ENCODE results near the gene CYP24A1.

DNA sequence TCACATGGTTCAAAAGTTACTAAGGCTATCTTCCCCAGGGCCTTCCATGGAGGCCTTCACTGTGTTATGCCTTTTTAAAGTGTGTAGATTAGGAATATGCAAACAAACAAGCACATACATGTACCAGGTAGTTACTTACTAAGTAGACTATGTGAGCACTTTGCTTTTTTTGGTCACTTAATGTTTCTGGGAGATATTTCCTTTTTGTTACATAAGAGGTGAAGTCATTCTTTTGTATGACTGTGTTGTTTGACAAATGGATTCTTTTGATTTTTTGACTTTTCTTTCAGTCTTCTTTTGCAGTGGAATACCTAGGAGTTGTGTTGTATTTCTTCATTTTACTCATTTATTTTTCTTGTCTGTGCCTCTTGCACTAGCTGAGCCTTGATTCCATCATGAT, 63.7 kb downstream of the CYP24A1 start:
- TF ChIP-seq, protein P1, sequence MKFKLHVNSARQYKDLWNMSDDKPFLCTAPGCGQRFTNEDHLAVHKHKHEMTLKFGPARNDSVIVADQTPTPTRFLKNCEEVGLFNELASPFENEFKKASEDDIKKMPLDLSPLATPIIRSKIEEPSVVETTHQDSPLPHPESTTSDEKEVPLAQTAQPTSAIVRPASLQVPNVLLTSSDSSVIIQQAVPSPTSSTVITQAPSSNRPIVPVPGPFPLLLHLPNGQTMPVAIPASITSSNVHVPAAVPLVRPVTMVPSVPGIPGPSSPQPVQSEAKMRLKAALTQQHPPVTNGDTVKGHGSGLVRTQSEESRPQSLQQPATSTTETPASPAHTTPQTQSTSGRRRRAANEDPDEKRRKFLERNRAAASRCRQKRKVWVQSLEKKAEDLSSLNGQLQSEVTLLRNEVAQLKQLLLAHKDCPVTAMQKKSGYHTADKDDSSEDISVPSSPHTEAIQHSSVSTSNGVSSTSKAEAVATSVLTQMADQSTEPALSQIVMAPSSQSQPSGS (IDR thresholded peaks at IDR 0.05; ENCODE audit: low read length), result no peak
- TF ChIP-seq POLR2A (IDR thresholded peaks at IDR 0.05; ENCODE audit: control extremely low read depth in 1 of 2, low read depth in 2 of 2, low read length in 2 of 2) (no peak), JUND (IDR thresholded peaks at IDR 0.05; ENCODE audit: low read length) (no peak), EZH2 (IDR thresholded peaks at IDR 0.05; ENCODE audit: low read depth, low read length, severe bottlenecking) (no peak), KDM1A (IDR thresholded peaks at IDR 0.05; ENCODE audit: borderline replicate concordance, low read length) (no peak), CHD2 (IDR thresholded peaks at IDR 0.05; ENCODE audit: low read length) (no peak)
- TF ChIP-seq, protein P2, sequence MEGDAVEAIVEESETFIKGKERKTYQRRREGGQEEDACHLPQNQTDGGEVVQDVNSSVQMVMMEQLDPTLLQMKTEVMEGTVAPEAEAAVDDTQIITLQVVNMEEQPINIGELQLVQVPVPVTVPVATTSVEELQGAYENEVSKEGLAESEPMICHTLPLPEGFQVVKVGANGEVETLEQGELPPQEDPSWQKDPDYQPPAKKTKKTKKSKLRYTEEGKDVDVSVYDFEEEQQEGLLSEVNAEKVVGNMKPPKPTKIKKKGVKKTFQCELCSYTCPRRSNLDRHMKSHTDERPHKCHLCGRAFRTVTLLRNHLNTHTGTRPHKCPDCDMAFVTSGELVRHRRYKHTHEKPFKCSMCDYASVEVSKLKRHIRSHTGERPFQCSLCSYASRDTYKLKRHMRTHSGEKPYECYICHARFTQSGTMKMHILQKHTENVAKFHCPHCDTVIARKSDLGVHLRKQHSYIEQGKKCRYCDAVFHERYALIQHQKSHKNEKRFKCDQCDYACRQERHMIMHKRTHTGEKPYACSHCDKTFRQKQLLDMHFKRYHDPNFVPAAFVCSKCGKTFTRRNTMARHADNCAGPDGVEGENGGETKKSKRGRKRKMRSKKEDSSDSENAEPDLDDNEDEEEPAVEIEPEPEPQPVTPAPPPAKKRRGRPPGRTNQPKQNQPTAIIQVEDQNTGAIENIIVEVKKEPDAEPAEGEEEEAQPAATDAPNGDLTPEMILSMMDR (IDR thresholded peaks at IDR 0.05; ENCODE audit: control extremely low read depth in 1 of 3, insufficient read depth in 1 of 3, low read depth in 1 of 3, low read length in 3 of 3), result no peak
